ENCODE measurements around the gene TSPAN33.
"Not testable (repeated sequence)": the region's sequence is repeated elsewhere in the genome, so short reads cannot be mapped to it uniquely, and the experiment has no call there.

TSPAN33 gene

DNA sequence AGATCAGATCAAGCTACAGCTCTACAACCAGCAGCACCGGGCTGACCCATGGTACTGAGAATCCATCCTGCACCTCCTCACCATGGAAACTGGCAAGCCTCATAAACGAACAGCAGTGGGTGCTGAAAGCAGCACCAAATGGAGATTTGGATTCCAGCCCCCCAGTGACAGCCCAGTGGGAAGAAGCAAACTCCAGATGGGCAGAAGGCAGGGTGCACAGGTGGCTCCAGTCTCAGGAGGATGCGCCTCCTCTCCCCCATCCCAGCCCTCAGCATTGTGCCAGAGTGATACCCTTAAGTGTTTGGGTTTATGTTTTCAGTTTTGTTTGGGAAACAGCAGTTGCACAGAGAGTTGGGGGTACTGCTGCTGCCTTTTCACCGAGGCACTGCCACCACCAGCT is 23.3 kb downstream of the TSPAN33 start:
- no peak for DNase-seq (ENCODE audit: insufficient read length, low spot score)
- no peak for TF ChIP-seq POU2F2 (IDR thresholded peaks at IDR 0.05; ENCODE audit: low read depth, low read length)
- no peak for TF ChIP-seq POLR2AphosphoS5 (IDR thresholded peaks at IDR 0.05; ENCODE audit: low read depth, low read length)
- TF ChIP-seq TAF1 (IDR thresholded peaks at IDR 0.05; ENCODE audit: low read depth, low read length), result no peak
- no peak for TF ChIP-seq POLR2A (IDR thresholded peaks at IDR 0.05; ENCODE audit: low read depth, low read length)
- no peak for TF ChIP-seq SPI1 (IDR thresholded peaks at IDR 0.05; ENCODE audit: low read depth, low read length)
- TF ChIP-seq PAX5 (IDR thresholded peaks at IDR 0.05; ENCODE audit: insufficient read depth, low read length, severe bottlenecking), result no peak
- FAIRE-seq, result no peak

DNA sequence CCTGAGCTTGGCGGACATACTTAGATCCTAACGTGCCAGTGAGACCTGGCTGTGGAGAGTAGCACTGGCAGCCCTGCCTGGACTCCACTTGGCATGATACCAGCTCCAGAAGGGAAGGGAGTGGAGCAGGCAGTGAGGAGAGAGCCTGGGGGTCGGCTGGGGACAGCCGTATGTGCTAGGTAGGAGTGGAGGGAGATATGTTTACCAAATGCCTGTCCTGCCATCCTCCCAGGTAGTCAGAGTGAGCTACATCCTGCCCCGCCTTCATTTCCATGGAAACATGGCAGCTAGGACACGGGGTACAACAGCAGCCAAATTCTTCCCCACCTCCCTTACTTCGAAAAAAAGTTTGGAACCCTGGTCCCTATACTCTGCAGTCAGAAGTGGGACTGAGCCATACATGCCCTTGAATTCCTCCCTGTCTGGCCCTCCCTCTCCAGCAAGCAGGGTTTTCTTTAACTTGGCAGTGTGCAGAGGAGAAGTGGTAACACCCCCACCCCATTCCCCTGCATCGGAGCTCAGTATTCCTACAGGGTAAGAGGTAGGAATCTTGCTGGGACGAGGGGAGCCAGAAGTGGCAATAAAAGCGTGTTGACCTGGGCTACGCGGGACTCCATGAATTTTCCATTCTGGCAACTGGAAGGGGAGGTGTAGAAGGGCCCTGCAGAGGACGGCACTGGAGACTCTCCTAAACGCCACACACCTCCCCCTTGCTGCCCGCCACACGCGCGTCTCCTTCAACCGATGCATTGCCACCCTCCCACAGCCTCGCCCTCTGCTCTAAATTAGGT is 23.9 kb downstream of the TSPAN33 start:
- TF ChIP-seq POU2F2 (IDR thresholded peaks at IDR 0.05; ENCODE audit: low read depth, low read length) (no peak), POLR2AphosphoS5 (IDR thresholded peaks at IDR 0.05; ENCODE audit: low read depth, low read length) (no peak), POLR2A (IDR thresholded peaks at IDR 0.05; ENCODE audit: low read depth, low read length) (0 out of 2 replicates have a peak, but pooled peaks have one; percentile 4), PAX5 (IDR thresholded peaks at IDR 0.05; ENCODE audit: insufficient read depth, low read length, severe bottlenecking) (no peak), SPI1 (IDR thresholded peaks at IDR 0.05; ENCODE audit: low read depth, low read length) (no peak), TAF1 (IDR thresholded peaks at IDR 0.05; ENCODE audit: low read depth, low read length) (no peak)
- peak; percentile 13 for FAIRE-seq
- no peak for DNase-seq (ENCODE audit: insufficient read length, low spot score)

DNA sequence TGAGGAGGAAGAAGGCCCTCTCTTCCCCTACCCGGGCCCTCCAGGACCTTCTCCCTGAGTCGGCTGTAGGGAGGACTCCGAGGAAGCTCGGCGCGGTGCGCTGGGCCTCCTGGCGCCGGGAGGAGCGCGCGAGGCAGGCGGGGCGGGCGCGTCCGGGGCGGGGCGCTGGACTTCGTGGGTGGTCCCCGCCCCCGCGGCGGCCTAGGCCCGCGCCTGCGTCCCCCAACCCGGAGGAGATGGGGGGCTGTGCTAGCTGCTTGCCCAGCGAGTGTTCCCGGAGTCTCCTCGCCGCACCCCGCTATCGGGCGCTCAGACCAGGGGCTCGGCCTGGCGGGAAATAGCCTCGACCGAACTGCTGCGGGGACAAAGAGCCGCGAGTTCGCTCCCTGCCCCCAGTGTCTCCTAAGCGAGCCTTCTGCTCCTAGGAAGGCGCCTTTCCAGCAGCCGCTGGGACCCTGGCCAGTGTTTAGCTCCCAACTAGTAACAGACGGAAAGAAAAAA is 24.7 kb downstream of the TSPAN33 start:
- DNase-seq (ENCODE audit: insufficient read length, low spot score) (peak; percentile 52), FAIRE-seq (peak; percentile 52)
- no peak for TF ChIP-seq SPI1 (IDR thresholded peaks at IDR 0.05; ENCODE audit: low read depth, low read length)
- no peak for TF ChIP-seq TAF1 (IDR thresholded peaks at IDR 0.05; ENCODE audit: low read depth, low read length)
- TF ChIP-seq POU2F2 (IDR thresholded peaks at IDR 0.05; ENCODE audit: low read depth, low read length), result no peak
- TF ChIP-seq POLR2AphosphoS5 (IDR thresholded peaks at IDR 0.05; ENCODE audit: low read depth, low read length), result peak; percentile 59
- no peak for TF ChIP-seq PAX5 (IDR thresholded peaks at IDR 0.05; ENCODE audit: insufficient read depth, low read length, severe bottlenecking)
- peak; percentile 42; the same call in 1 of the 2 replicates for TF ChIP-seq POLR2A (IDR thresholded peaks at IDR 0.05; ENCODE audit: low read depth, low read length)

DNA sequence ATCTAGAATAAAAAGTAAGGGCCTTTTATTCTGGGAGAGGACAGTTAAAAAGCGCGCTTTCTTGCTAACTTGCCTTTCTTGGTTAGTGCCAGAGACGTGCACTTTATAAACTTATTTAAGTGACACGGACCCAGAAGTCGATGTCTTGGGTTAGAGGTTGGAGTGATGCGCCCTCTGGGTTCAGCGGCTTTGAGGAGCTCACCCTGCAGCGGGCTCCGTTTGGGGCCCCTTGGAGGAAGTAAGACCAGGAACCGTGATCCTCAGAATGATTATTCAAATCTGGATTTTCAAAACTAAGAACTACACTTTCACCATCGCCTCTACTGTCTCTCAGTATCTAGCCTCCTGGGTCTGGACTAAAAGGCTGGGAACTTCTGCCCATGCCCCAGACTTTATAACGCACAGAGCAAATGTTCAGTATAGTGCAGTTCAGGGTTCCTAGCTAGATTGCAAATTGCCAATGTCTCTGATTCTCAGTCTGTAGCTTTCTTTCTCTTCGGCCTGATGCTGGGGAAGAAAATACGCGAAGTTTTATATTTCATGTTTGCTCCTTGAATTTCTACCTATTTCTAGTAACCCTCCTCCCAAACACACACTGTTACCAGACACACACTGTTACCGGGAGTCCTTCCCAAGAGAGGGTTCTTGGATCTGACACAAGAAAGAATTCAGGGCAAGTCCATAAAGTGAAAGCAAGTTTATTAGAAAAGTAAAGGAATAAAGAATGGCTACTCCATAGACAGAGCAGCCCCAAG is 25.4 kb downstream of the TSPAN33 start:
- TF ChIP-seq SPI1 (IDR thresholded peaks at IDR 0.05; ENCODE audit: low read depth, low read length), result no peak
- peak; percentile 18; the same call in 1 of the 2 replicates for TF ChIP-seq TAF1 (IDR thresholded peaks at IDR 0.05; ENCODE audit: low read depth, low read length)
- no peak for TF ChIP-seq PAX5 (IDR thresholded peaks at IDR 0.05; ENCODE audit: insufficient read depth, low read length, severe bottlenecking)
- TF ChIP-seq POLR2AphosphoS5 (IDR thresholded peaks at IDR 0.05; ENCODE audit: low read depth, low read length), result peak; percentile 72
- peak; percentile 43; the same call in 1 of the 2 replicates for TF ChIP-seq POLR2A (IDR thresholded peaks at IDR 0.05; ENCODE audit: low read depth, low read length)
- TF ChIP-seq POU2F2 (IDR thresholded peaks at IDR 0.05; ENCODE audit: low read depth, low read length), result peak; percentile 84; the same call in 1 of the 2 replicates
- FAIRE-seq (peak; percentile 51), DNase-seq (ENCODE audit: insufficient read length, low spot score) (no peak)

DNA sequence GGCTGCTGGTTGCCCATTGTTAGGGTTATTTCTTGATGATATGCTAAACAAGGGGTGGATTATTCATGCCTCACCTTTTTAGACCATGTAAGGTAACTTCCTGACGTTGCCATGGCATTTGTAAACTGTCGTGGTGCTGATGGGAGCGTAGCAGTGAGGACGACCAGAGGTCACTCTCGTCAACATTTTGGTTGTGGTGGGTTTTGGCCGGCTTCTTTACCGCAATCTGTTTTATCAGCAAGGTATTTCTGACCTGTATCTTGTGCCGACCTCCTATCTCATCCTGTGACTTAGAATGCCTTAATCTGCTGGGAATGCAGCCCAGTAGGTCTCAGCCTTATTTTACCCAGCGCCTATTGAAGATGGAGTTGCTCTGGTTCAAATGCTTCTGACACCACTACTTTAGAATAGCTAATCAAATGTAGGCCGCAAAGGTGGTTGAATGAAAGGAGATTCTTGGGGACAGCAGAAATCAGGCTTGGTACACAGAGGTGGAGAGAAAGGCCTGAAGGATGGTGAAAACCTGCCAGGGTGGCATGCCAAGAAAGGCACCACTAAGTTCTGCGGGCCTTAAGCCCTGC is 26.0 kb downstream of the TSPAN33 start:
- no peak for DNase-seq (ENCODE audit: insufficient read length, low spot score)
- TF ChIP-seq POU2F2 (IDR thresholded peaks at IDR 0.05; ENCODE audit: low read depth, low read length) (0 out of 2 replicates have a peak, but pooled peaks have one; percentile 16), SPI1 (IDR thresholded peaks at IDR 0.05; ENCODE audit: low read depth, low read length) (no peak)
- peak; percentile 20 for FAIRE-seq

DNA sequence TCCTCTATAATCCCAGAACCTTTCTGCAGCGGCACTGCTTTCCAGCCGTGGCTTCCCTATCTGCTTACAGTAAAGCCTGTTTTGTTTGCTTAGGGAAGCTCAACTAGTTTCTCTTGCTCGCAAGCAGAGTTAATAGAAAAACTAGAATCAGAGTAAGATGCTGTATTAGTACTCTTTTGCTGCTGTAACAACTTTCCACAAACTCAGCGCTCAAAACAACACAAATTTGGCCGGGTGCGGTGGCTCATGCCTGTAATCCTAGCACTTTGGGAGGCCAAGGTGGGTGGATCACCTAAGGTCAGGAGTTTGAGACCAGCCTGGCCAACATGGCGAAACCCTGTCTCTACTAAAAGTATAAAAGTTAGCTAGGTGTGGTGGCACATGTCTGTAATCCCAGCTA is 29.4 kb downstream of the TSPAN33 start:
- not testable (repeated sequence) for FAIRE-seq

DNA sequence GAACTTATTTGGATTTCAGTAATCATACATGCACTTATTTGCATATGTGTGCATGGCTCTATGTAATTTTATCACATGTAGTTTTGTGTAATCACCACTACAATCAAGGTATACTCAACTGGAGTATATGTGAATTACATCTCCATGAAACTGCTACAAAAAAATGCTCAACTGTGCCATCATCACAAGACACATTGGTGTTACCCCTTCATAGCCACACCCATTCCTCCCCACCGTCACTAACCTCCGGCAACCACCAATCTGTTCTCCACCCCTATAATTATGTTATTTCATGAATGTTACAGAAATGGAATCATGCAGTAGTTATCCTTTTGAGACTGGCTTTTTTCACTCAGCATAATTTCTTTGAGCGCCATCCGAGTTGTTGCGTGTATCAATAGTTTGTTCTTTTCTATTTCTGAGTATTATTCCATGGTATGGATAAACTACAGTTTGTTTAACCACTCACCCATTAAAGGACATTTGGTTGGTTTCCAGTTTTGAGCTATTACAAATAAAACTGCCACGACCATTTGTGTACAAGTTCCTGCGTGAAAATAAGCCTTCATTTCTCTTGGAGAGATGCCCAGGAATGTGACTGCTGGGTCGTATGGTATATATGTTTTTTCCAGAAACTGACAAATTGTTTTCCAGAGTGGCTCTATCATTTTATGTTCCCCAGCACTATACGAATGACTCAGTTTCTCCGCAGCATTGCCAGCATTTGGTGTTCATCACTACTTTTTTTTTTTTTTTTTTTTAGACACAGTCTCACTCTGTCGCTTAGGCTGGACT is 32.6 kb downstream of the TSPAN33 start:
- no peak for DNase-seq (ENCODE audit: insufficient read length, low spot score)
- peak; percentile 5 for FAIRE-seq
- TF ChIP-seq PAX5 (IDR thresholded peaks at IDR 0.05; ENCODE audit: insufficient read depth, low read length, severe bottlenecking) (no peak), POLR2A (IDR thresholded peaks at IDR 0.05; ENCODE audit: low read depth, low read length) (no peak), POU2F2 (IDR thresholded peaks at IDR 0.05; ENCODE audit: low read depth, low read length) (no peak), POLR2AphosphoS5 (IDR thresholded peaks at IDR 0.05; ENCODE audit: low read depth, low read length) (no peak), TAF1 (IDR thresholded peaks at IDR 0.05; ENCODE audit: low read depth, low read length) (no peak), SPI1 (IDR thresholded peaks at IDR 0.05; ENCODE audit: low read depth, low read length) (no peak)

More for the DNA sequence above, 29.4 kb downstream of the TSPAN33 start:
- not testable (repeated sequence) for DNase-seq (ENCODE audit: insufficient read length, low spot score)

DNA sequence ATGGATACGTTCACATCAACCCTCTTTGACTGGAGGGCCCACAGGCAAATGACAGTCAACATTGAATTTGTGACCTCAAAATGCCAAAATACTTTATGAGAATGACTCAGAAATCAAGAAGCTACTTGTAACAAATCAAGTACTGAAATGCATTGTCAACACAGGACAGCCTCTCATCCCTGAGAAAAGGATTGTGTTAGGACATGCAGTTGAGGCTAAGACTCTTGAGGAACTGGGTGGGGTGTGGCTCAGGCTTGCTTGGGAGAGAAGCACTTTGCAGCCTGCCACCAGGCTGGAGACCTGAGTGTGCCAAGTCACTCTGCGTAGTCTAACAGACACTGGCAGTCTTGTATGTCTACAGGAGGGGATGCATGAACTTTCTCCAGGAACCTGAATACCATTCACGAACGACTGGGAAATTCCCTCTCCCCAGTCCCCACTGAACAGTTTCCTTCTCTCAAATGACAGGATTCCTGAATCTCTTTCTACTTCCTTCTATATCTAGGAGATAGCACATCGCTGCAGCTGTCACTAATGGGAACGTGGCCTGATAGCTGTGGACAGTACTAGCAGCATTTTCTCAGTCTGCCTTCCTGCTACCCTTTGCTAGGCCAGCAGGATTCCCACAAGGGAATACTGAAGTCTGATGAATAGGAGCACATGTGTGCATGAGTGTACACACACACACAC is 40.6 kb downstream of the TSPAN33 start:
- FAIRE-seq, result no peak
- DNase-seq (ENCODE audit: insufficient read length, low spot score), result no peak
- TF ChIP-seq TAF1 (IDR thresholded peaks at IDR 0.05; ENCODE audit: low read depth, low read length), result no peak
- TF ChIP-seq PAX5 (IDR thresholded peaks at IDR 0.05; ENCODE audit: insufficient read depth, low read length, severe bottlenecking), result no peak
- no peak for TF ChIP-seq SPI1 (IDR thresholded peaks at IDR 0.05; ENCODE audit: low read depth, low read length)
- no peak for TF ChIP-seq POU2F2 (IDR thresholded peaks at IDR 0.05; ENCODE audit: low read depth, low read length)
- TF ChIP-seq POLR2AphosphoS5 (IDR thresholded peaks at IDR 0.05; ENCODE audit: low read depth, low read length), result no peak

All from GM12891 (cell line).